K562 (cell line): ENCODE data around the gene MRPL4. TPM values are rescaled to one million over a fixed set of nuclear protein-coding genes. Genes with fewer than 3 reads are reported as not detected.

Source experiments
- ARID1B ChIP-seq: fragments of 450-650 bp; IDR thresholded peaks from 2 replicates; pipeline ENCODE4 v1.6.1; 2016; ENCODE audit warnings: antibody characterized with exemption, mild to moderate bottlenecking, inconsistent platforms
- ATF7 ChIP-seq: fragments of 450-650 bp; IDR thresholded peaks from 2 replicates; pipeline ENCODE4 v1.7.1; 2014; ENCODE audit warnings: mild to moderate bottlenecking, moderate library complexity
- EP400 ChIP-seq: fragments of 450-650 bp; IDR thresholded peaks from 2 replicates; pipeline ENCODE4 v1.6.1; 2017; ENCODE audit warnings: antibody characterized with exemption, mild to moderate bottlenecking, moderate library complexity
- GATAD2A ChIP-seq: fragments of 450-650 bp; IDR thresholded peaks from 2 replicates; pipeline ENCODE4 v1.6.1; 2017
- KDM2B ChIP-seq: fragments of 250-450 bp; sonication (Bioruptor Pico); IDR thresholded peaks from 2 replicates; pipeline ENCODE4 v1.8.0; 2021; ENCODE audit warnings: mild to moderate bottlenecking, moderate library complexity
- MGA ChIP-seq: fragments of 450-650 bp; IDR thresholded peaks from 2 replicates; pipeline ENCODE4 v1.6.1; 2016; ENCODE audit warnings: mild to moderate bottlenecking, moderate library complexity
- MTA1 ChIP-seq: fragments of 450-650 bp; IDR thresholded peaks from 2 replicates; pipeline ENCODE4 v1.6.1; 2017; ENCODE audit warnings: borderline replicate concordance
- NONO ChIP-seq, 2 experiments: fragments of 200-400 bp in 1 of 2; fragments of 450-650 bp in 1 of 2; formaldehyde crosslinking in 1 of 2; IDR thresholded peaks; 2 replicates each; pipeline ENCODE4 v1.6.1; 2017; ENCODE audit warnings: low read depth in 2 of 2, mild to moderate bottlenecking in 2 of 2, moderate library complexity in 2 of 2, low read length in 1 of 2
- RBFOX2 ChIP-seq: fragments of 200-400 bp; formaldehyde crosslinking; IDR thresholded peaks from 2 replicates; pipeline ENCODE4 v1.6.1; 2017; ENCODE audit warnings: low read depth, mild to moderate bottlenecking, low read length, moderate library complexity
- ZMIZ1 ChIP-seq, 2 experiments: fragments of 150-350 bp in 1 of 2; IDR thresholded peaks; 2 replicates each; pipeline ENCODE4 v1.6.1; 2012 to 2016; ENCODE audit warnings: low read depth in 2 of 2, low read length in 2 of 2, mild to moderate bottlenecking in 1 of 2, moderate library complexity in 1 of 2
- ZNF174 ChIP-seq: fragments of 250-450 bp; sonication (Bioruptor Pico); IDR thresholded peaks from 2 replicates; pipeline ENCODE4 v1.4.0; 2020; ENCODE audit warnings: mild to moderate bottlenecking
- ZNF696 ChIP-seq: fragments of 250-450 bp; sonication (Bioruptor Pico); conservative IDR thresholded peaks from 2 replicates; pipeline ENCODE4 v1.4.0; 2020; ENCODE audit warnings: mild to moderate bottlenecking, moderate library complexity
- polyA plus RNA-seq, 8 experiments: library from polyadenylated mRNA; depleted of rRNA in 4 of 8; stranded (reverse) in 5 of 8; unstranded in 3 of 8; fragments of >200 nt; fragmentation: Nextera tagmentation in 2 of 8; fragmentation: Illumina TruSeq in 1 of 8; extraction: Ambion mirVana in 2 of 8; extraction: Trizol in 1 of 8; gene quantifications; 2 replicates each; pipeline versions ENCODE4 v1.2.1 to v1.2.3, GENCODE V29; 2011 to 2014; ENCODE audit warnings: inconsistent platforms in 1 of 8, missing spikeins in 1 of 8
- total RNA-seq, 7 experiments: library from RNA; depleted of rRNA in 6 of 7; stranded (reverse); fragments of >200 nt in 6 of 7; fragmentation: Illumina TruSeq in 2 of 7; extraction: Trizol in 2 of 7; gene quantifications; 2 replicates each; pipeline versions ENCODE4 v1.2.1 to v1.2.3, GENCODE V29; 2011 to 2021; ENCODE audit warnings: low replicate concordance in 1 of 7

Gene MRPL4
- total and polyA plus RNA-seq, 9 of the 15 experiments (the other 6 are each of a cell fraction or from before 2014, with no cell fraction given), result 1.4 to 239 (median 64.9) TPM

- peak; percentile 83 for TF ChIP-seq KDM2B
- TF ChIP-seq ZMIZ1 (IDR thresholded peaks at IDR 0.05; ENCODE audit: low read depth in 2 of 2, low read length in 2 of 2), result 0 out of 4 replicates have a peak, but pooled peaks of 1 of the 2 experiments have one; percentile 66
- peak; percentile 85; the same call in 1 of the 2 replicates for TF ChIP-seq GATAD2A
- peak; percentile 100 for TF ChIP-seq MTA1
- peak; percentile 31 for TF ChIP-seq ARID1B
- TF ChIP-seq NONO (IDR thresholded peaks at IDR 0.05; ENCODE audit: low read depth in 2 of 2, low read length in 1 of 2), result peak; percentile 26 to 46; a peak in 2 of 4 replicates
- TF ChIP-seq RBFOX2, result peak; percentile 97
- no peak for TF ChIP-seq ZNF174 (CRISPR knock-in tag)
- no peak for TF ChIP-seq ZNF696 (CRISPR knock-in tag)
- TF ChIP-seq ATF7, result peak; percentile 98
- TF ChIP-seq MGA, result peak; percentile 95
- TF ChIP-seq EP400, result peak; percentile 98
Measured at GRCh38 chr19:10251792-10252694, at the start of gene MRPL4 (continued).
